Stimulated activated CD8-positive, alpha-beta memory T cell treated with anti-CD3 and anti-CD28 coated beads, Interleukin-12 subunit alpha, Interleukin-12 subunit beta, amount 100 ng/mL, for 4 hours (primary cell): ENCODE measurements around the gene PTPRCAP.

Experiments used
- DNase-seq: peaks from one replicate; pipeline ENCODE4 v3.0.0-alpha.2; 2020; ENCODE audit warnings: low read depth

PTPRCAP gene

DNA sequence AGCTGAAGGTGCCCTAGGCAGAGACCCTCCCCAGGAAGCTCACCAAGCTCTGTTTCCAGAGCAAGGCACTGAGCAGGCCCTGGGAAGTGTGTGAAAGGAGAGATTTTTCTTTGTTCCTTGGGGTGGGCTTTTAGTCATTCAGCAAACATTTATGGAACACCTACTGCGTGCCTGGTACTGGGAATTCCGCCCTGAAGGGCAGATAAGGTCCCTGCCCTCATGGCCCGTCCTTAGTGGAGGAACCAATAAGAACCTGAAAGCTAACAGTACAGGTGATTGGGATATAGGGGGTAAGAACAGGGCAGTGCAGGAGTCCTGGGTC lies 27.7 kb upstream of the PTPRCAP start:
- DNase-seq: no peak

- peak; percentile 80 for DNase-seq
These were observed 27.1 kb upstream of the PTPRCAP start for GRCh38 chr11:67464411-67465188.

DNA sequence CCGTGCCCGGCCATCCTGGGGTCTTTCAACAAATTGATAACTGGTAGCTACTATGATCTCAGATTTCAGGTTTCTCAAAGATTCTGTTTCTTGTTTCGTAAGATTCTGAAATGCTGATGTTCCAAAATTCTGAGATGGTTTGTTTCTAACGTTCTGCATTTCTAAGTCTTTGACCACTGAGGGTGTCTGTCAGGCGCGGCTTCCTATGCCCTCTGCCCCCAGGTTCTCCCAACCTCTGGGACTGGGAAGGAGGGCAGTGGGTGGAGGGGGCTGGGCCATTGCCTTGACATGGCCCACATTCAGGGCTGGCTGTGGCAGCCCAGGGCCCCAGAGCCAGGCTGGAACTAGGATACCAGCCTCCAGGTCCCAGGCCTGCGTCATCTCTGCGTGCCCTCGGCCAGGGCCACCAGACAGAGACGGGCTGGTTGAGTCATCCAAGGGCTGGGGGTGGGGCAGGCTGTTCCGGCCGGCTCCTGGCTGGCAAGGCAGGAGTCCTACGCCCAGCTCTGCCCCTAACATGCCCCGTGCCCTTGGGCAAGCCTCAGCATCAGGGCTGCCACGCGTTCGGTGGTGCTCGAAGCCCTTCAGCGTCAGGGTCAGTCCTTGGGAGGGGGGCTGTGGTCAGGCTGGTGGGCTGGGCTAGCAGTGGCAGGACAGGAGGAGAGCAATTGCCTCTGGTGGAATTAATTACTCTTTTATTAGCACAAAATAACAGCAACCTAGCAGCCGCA lies 26.4 kb upstream of the PTPRCAP start:
- no peak for DNase-seq

DNA sequence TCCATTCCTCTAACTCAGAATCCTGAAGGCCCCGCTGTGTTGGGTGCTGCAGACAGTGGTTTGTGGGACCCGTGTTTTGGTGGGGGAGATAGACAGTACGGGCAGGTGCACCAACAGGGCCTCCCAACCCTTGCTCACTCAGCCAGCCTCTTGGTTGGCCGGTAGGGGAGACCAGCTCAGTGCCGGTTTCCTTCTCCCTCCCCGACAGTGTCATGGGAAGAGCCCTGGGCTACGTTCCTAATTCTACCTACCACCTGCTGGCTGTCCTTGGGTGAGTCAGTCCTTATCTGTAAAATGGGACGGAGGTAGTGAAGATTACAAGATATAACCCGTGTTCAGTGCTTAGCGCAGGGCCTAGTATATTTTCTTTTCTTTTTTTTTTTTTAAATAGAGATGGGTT lies 25.7 kb upstream of the PTPRCAP start:
- no peak for DNase-seq

DNA sequence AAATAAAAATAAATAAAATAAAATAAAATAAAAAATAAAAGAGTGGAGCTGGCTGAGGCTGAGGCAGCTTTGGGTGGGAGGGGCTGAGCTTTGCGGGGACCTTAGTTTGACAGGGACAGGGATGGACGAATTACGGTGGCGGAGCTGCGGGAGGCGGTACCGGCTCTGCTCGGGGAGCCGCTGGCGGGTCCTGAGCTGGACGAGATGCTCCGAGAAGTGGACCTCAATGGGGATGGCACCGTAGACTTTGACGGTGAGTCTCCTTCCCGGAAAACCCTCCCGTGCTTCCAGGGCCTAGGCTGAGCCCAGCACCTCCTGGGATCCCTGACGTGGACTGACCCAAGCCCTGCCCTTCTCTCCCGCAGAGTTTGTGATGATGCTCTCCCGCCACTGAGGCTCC lies 20.8 kb upstream of the PTPRCAP start:
- DNase-seq: no peak

DNA sequence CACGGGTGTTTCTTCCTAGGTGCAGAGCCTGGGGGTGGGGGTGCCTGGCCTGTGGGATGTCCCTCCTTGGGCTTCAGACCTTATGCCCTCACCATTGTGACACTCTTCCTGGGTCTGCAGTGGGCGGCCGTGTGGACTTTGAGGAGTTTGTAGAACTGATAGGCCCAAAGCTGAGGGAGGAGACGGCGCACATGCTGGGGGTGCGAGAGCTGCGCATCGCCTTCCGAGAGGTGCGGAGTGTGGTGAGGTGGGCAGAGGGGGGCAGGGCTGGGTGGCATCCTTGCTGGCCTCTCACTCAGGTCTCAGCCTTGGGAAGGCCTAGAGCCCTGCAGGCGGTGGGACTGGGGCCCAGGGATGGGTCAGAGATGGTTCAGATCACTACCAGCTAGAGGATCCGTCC lies 20.0 kb upstream of the PTPRCAP start:
- DNase-seq: no peak

GRCh38 chr11:67456068-67456705 lies 18.7 kb upstream of the PTPRCAP start:
- no peak for DNase-seq

- DNase-seq: no peak
These were observed 17.6 kb upstream of the PTPRCAP start, which contains the start of gene CABP4 for GRCh38 chr11:67455054-67455453. Gene CABP4 (plus strand): TSS chr11:67455354. CDS start chr11:67455424, 70 bp downstream.

DNA sequence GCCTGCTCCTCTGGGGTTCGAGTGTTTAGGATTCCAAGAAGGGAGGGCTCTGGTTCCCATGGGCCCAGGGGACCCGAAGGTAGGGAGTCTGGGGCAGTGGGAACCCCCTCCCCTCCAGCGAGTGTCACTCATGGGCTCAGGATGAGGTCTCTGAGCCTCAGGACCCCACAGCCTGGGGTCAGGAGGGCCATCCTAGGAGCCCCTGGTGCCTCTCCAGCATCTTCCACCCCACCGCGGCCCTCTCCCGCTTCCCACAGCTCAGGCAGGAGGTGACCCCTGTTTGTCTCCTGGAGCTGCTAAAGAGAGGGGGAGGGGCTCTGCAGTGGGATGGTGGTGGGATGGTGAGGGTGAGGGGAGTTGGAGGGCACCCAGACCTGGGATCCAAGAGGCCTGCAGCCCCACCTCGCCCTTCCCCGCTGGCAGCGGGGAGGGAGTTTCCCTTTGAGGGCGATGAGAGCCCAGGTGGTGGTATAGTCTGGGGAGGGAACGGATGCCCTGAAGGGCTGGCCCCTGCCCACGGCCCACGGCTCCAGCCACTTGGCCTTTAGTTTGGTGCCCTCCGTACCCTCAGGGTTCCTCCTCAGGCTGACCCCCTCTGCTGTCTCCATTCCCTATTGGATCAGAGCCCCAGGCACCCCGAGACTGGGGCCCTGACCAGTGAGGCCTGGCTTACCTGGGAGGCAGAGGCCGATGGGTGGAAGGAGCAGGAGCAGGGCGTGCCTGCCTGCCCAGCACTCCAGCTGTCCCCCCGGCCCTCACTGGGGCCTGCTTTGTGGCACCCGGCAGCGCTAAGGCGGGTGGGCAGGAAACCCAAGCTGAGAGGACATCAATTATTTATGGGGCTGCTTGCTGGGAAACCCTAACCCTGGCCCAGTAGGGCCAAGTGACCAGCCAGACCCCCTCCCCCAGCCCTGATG lies 16.6 kb upstream of the PTPRCAP start:
- DNase-seq: no peak

GRCh38 chr11:67452141-67452952 lies 14.9 kb upstream of the PTPRCAP start, which contains the start of gene GPR152:
Gene GPR152 (minus strand): TSS chr11:67452729. CDS start chr11:67452724, 5 bp downstream.
- DNase-seq: no peak

DNA sequence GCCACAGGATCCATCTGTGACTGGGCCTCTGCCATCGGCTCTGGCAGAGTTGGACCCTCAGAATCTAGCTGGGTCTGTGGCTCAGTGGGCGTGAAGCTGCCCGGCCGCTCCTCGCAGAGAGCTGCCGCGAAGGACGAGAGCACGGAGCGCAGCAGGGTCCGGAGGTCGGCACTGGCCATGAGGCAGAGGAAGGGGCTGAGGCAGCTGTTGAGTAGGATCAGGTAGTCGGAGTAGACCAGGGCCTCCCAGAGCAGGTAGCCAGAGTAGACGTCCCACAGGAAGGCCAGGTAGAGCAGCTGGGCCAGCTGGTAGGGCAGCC lies 14.1 kb upstream of the PTPRCAP start:
- no peak for DNase-seq

- DNase-seq: no peak
These were observed 13.5 kb upstream of the PTPRCAP start for GRCh38 chr11:67450796-67451657.

GRCh38 chr11:67449116-67449844 lies 11.8 kb upstream of the PTPRCAP start:
- no peak for DNase-seq

GRCh38 chr11:67448220-67448609 lies 10.7 kb upstream of the PTPRCAP start:
- no peak for DNase-seq

DNA sequence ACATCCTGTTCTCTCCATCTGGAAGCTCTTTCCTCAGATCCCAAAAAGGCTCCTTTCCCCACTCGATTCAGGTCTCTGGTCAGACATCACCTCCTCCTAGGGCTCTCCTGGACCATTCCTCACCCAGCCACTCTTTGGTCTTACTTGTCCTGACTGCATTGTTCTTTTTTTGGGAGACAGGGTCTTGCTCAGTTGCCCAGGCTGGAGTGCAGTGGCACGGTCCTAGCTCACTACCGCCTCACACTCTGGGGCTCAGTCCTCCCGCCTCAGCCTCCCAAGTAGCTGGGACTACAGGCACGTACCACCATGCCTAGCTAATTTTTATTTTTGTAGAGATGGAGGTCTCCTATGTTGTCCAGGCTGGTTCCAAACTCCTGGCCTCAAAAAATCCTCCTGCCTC lies 8.0 kb upstream of the PTPRCAP start:
- DNase-seq: no peak

- no peak for DNase-seq
These were observed 5.3 kb upstream of the PTPRCAP start for GRCh38 chr11:67442504-67443404.

GRCh38 chr11:67441731-67442351 lies 4.4 kb upstream of the PTPRCAP start:
- no peak for DNase-seq

DNA sequence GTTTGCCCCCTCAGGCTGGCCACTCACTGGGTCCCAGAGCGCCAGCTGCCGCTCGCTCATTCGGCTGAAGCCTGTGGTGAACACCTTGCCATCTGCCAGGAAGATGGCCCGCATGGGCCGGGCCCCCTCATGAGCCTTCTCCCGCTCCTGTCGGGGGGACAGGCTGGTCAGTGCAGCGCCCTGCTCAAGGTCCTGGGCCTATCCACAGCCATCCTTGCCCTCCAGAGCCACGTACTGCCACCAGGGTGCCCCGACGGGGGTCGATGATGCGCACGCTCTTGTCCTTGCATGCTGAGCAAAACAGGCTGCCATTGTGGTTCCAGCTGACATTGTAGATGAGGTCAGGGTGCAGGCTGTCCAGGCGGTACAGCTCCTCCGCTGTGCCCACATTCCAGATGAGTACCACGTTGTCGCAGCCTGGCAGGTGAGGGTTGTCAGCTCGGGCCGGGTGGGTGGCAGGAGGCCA lies 3.6 kb upstream of the PTPRCAP start:
- no peak for DNase-seq
